HK-2 (cell line): ENCODE measurements around the gene SPATA24.
"Not testable (repeated sequence)": the region's sequence is repeated elsewhere in the genome, so short reads cannot be mapped to it uniquely, and the experiment has no call there.

ENCODE experiments used
- DNase-seq: peaks from one replicate; pipeline ENCODE4 v3.0.0-alpha.2; 2018; ENCODE audit not compliant: unreplicated experiment

SPATA24 gene

DNA sequence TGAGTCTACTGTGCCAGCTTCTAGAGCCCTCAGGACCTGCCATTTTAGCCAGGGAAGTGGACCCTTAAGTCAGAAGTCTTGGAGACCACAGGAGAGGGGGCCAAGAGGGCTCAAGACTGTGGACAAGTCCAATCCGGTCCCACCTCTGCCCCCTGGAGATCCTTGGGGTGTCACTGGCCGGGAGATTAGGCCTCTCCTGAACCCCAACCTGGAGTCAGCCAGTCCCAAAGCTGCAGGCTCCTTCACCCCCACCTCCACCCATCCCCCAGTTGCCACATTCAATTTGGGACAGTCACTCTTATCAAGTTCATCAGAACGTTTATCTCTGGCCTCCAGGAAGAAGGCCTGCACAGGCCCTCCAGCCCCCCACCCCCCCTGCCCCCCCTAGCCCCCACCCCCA is 21.1 kb downstream of the SPATA24 start:
- no peak for DNase-seq

DNA sequence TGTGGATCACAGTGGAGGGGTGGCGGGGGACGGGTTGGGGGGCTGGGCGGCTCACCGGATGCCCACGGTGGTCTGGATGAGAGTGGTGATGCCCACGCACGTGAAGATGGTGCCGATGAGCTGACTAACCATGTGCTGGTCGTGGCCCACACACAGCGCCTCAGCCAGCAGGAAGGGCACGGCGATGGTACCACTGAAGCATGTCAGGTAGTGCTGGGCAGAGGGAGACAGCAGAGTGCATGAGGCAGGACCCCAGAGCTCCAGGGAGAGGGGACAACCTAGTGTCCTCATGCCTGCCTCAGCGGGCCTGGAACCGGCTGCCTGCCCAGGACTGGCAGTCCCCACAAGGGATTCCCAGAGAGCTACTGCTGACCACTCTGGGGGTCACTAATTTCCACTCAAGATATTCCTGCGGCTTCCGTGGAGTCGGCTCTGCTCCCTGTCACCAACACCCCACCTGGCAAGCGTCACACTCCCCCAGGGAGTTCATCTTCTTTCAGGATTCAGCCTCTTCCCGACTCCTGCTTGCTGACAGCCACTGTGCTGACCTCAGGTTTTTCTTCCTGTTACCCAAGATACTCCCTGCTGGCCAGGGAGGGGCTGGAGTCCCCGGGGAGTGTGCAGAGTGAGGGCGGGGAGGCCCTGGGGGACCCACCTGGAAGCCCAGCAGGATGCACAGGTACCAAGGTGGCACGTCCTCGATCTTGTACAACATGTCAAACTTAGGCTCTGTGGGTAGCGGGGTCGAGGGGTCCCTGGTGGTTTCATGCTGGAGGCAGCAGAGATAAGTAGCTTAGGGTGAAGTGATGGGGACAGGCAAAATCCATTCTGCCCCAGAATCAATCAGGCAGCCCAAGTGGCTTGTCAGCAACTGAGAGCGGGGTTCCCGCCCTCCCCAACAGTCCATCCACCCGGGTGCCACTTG is 21.8 kb downstream of the SPATA24 start:
- no peak for DNase-seq

DNA sequence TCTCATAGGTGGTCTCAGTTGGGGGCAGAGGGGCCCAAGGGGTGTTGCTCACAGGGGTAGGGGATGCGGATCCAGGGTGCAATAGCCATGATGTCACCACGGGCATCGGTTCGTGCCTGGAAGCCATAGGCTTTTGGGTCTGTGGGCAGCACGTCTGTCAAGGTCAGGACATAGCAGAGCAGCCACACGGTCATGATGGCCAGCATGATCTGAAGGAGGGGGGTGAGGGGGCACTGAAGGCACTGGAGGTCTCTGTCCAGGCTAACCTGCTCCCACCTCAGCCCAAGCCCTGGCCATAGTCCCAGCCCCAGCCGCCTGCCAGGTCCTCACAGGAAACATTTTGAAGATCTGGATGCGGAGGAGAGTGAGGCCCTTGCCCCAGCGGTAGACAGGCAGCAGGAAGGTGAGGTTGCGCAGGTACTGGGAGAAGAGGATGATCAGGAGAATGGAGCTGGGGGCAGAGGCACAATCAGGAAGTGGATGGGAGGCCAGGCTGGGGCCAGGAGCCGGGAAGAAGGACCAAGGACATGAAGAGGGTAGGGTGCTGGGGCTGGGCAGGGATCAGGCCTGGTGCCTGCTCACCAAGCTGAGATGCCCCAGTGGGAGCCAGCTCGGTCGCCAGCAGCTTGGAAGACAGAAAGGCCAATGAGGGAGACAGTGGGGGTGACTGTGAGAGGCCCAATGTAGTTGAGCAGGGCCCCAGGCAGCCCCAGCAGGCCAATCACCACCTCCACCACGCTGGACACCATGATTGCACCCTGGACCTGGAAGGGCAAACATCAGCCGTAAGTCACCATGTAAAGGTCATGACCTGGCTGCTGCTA is 24.1 kb downstream of the SPATA24 start:
- no peak for DNase-seq

DNA sequence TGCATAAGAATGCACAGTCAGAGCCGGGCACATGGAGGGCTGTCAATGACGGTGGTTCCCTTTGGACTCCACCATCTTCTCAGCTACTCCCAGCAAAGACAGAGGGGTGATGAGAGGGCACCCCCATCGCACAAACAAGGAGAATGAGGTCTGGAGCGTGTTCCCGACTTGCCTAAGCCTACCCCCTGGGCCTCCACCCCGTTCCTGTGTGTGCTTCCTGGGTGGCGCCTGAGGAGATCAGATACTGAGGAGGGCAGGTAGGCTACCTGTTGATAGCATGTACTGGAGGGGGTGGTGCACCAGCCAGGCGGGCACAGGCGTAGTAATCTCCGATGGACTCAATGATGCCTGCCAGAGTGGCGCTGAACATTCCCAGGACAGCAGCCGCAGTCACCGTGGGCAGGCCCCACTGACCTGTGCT is 24.9 kb downstream of the SPATA24 start:
- DNase-seq: no peak

DNA sequence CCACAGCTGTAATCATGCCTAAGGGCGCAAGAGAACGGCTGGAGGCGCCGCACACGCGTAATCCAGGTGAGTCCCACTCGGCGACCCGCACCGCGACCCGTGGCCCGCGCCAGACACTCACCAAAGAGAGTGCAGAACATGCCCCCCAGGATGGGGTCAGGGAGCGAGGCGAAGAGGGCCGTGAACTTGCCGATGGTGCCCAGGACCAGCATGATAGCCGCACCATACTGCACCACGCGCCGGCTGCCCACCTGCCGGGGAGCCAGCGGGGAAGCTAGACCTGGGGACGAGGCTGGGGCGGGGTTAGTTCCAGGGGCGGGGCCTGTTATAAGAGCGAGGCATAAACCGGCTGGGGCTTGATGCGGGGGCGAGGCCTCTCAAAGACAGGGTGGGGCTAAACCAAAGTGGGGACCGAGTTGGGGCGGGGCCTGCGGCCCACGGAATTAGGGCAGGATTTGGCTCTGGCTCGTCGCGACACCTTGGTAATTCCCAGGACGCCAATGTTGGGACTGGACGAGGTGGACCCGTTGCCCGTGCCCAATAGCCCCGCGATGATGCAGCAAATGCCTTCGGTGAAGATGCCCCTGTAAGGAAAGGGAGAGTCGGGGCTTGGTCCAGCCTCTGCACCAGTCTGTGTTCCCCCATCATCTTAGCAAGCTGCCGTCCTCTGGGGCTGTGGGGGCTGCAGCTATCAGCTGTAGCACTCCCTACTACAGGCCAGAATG is 25.6 kb downstream of the SPATA24 start:
- no peak for DNase-seq

DNA sequence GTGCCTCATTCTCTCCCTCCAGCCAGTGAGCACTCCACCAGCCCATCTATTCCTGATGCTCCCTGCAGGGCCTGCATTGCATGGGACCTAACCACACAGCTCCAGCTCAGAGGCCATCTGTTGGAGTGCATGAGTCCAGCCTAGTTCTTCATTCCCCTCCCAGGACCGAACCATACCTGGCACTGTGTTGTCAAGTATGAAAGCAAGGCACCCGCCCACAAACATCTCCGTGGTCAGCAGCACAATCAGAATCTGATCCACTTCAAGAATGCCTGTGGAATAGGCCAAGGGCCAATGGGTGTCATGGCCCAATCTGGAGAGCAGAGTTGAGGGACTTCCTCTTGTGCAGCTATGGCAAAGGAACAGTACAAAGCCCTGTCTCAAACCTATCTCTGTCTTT is 26.7 kb downstream of the SPATA24 start:
- no peak for DNase-seq

DNA sequence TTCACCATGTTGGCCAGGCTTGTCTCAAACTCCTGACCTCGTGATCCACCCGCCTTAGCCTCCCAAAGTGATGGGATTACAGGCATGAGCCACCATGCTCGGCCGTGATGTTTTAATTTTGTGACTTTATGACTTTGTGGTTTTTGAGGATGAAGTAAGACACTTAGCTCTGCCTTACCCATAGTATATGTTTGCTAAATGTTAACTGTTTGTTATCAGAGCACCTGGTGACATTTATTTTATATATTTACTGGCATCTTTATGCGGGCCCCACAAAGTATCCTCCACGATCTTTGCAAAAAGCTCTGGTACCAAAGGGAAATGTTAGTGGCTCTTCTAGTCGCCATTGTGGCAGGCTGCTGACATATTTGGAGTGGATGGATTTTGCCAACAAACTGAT is 27.5 kb downstream of the SPATA24 start:
- no peak for DNase-seq

DNA sequence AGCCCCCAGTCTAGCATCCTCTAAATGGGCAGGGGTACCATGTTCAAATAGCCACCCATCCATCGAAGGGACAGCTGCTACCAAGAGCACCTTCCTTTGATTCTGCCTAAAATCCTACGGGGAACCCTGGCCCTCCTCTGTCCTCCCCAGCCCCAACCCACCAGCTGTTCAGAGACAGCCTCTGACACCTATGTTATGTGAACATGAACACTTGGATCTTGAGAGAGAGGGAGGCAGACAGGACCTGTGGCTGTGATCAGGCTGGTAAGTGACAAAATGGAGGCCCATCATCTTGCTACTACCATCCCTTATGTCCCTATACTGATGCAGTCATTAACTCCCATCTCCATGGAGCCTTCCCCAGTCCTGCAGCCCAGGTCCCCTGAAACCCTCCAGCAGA is 29.0 kb downstream of the SPATA24 start:
- no peak for DNase-seq

DNA sequence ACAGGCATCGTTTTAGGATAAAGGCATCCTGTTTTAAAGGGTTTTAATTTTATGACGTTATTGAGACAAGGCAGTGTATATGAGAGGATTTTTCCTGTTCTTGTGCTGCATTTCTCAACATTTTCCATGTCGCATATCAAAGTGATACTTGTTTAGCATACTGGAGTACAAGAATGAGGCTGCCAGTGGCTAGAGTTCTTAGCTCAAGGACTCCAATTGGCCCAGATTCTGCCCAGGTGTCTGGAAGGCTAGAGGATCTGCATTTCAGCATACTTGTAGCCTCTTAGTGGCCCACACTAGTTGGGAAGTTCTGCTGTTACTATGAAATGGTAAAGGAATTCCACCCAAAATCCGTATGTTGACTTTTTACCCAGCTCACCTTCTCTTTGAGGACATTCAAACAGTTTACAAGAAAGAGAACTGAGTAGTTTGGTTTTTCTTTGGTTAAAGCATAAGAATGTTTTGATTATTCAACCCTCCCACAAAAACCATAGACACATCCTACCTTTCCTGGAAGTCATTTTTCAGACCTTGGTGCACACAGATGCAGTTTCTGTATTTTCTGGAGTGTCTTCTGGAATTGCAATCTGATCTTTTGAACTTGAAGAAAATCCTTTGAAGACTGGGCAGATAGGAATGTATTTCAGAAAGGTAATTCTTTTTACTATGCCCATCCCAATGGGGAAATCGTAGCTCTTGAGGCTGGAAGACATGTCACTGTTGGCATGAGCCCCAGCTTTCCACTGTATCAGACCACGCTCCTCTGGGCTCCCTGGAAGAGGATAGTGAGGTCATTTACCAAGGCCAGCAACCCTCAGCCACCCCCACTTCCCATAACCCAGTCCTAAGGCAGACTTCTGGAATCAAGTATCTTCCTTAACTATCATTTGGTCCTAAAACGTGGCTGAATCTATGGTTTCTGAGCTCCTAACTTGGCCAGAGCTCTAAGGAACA is 32.1 kb downstream of the SPATA24 start:
- DNase-seq: no peak

DNA sequence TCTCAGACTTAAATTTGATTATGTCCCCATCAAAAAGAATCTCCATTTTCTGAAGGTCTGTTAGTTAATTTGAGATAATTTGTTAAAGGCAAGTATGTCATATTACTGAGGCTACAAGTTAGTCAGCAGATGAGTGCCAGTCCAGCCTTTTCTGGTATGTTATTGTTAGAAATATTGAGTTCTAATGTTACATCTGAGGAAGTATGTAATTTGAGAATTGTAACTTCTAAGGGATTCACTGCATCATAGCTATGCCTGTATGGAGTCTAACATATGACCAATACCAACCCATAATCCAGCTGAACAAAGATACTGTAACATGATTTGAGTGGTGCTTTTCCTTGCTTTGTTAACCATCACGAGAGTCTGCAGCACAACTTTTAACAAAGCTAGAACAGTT is 34.7 kb downstream of the SPATA24 start:
- DNase-seq: no peak

DNA sequence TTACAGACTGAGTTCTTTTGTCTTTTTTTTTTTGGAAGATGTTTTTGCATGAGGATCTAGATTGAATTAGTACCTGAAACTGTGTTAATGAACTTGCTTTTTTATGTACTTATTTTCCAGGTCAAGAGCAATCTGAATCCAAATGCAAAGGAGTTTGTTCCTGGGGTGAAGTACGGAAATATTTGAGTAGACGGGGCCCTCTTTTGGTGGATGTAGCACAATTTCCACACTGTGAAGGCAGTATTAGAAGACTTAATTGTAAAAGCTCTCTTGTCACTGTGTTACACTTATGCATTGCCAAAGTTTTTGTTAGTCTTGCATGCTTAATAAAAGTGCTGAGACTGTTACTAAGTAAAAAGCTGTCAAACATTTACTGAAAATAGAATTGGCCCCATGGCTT is 35.3 kb downstream of the SPATA24 start:
- DNase-seq: no peak

DNA sequence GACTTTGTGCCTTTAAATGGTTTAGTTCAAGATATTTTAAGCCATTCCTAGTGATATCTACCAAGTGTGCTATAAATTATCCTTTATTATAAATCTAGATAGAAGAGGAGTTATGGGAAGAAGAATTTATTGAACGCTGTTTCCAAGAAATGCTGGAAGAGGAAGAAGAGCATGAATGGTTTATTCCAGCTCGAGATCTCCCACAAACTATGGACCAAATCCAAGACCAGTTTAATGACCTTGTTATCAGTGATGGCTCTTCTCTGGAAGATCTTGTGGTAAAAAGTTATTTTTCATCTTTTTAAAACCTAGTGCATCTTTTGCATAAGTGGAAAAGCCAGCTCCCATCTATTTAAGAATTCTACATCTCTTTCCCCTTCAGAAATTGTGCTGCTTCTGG is 39.4 kb downstream of the SPATA24 start:
- no peak for DNase-seq

DNA sequence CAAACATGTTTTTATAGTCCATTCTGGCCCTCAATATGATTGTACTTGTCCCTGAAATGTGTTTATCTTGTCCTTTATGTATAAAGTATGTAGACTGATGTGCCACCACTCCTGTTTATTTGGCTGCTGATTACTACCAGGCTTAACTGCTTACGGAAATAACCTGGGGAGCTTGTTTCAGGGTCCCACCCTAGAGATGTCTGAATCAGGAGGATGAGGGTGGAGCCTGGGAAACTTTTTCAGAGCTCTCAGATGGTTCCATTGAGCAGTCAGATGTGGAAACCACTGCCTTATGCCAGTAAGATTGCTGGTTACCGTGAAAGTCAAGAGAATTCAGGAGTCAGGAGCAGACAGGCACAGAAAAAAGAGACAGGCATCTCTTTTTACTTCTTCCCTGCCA is 40.0 kb downstream of the SPATA24 start:
- DNase-seq: no peak

DNA sequence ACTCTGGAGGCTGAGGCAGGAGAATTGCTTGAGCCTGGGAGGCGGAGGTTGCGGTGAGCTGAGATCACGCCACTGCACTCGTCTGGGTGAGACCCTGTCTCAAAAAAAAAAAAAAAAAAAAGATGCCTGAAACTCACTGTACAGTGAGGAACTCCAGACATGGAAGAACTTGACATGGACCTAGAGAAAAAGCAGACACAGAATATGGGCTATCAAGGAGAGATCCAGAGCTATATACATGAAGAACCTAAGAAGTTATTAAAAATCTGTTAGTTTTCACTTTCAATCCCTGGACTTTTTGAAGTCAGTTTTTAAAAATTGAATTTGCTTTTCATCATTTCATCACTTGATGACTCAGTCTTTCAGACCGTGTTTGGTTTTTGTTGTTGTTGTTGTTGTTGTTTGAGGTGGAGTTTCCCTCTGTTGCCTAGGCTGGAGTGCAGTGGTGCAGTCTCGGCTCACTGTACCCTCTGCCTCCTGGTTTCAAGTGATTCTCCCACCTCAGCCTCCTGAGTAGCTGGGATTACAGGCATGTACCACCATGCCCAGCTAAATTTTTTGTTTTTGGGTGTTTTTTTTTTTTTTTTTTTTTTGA is 42.0 kb downstream of the SPATA24 start:
- DNase-seq: no peak

DNA sequence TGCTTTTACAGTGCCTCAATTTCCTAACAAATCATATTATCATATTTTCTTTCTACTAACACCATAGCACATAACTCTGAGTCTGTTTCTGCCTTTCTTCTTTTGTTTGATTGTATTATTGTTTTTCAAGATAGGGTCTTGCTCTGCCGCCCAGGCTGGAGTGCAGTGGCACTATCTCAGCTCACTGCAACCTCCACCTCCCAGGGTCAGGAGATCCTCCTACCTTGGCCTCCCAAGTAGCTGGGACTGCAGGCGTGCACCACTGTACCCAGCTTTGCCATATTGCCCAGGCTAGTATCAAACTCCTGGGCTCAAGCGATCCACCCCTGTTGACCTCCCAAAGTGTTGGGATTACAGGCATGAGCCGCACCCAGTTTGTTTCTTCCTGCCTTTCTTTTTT is 43.5 kb downstream of the SPATA24 start:
- DNase-seq: no peak

DNA sequence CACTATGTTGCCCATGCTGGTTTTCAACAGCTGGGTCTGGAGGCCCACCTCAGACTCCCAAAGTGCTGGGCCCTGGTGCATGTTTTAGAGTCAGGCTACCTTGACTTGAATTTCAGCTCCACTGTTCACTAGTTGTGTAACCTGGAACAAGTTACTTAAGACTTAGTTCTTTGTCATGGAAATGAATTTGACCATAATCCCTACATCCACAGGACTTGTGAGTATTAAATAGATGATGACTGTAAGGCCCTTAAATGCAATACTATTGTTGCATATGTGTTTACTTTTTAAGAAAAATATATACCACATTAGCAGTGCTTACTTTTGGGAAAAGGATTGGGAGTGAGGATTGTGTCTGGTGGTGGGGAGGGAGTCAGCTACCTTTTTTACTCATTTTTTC is 45.8 kb downstream of the SPATA24 start:
- no peak for DNase-seq

DNA sequence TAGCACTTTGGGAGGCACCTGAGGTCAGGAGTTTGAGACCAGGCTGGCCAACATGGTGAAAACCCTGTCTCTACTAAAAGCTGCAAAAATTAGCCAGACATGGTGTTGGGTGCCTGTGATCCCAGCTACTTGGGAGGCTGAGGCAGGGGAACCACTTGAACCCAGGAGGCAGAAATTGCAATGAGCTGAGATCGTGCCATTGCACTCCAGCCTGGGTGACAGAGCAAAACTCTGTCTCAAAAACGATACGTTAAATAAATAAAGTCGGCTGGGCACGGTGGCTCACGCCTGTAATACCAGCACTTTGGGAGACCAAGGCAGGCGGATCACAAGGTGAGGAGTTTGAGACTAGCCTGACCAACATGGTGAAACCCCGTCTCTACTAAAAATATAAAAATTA is 48.0 kb downstream of the SPATA24 start:
- DNase-seq: not testable (repeated sequence)

DNA sequence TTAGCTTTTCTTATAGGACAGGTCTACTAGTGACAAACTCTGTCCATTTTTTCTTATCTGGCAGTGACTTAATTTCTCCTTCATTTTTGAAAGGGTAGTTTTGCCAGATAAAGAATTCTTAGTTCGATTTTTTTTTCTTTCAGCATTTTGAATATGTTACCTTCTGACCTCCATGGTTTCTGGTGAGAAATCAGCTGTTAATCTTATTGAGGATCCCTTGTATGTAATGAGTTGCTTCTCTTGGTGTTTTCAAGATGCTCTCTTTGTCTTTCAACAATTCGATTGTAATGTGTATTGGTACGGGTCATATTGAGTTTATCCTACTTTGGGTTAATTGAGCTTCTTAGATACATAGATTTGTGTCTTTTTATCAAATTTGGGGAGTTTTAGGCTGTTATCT is 49.7 kb downstream of the SPATA24 start:
- DNase-seq: no peak

DNA sequence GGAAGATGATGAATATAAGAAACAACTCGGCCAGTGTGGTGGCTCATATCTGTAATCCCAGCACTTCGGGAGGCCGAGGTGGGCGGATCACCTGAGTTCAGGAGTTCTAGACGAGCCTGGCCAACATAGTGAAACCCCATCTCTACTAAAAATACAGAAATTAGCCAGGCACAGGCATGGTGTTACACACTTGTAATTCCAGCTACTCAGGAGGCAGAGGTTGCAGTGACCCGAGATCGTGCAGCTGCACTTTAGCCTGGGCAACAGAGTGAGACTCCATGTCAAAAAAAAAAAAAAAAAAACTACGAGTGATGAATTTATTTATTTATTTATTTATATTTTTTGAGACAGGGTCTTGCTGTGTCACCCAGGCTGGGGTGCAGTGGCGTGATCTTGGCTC is 56.0 kb downstream of the SPATA24 start:
- not testable (repeated sequence) for DNase-seq
